HG03175 (cell line): Measurements from ENCODE around the gene DYNC1LI1.
"Not testable (repeated sequence)": the region's sequence is repeated elsewhere in the genome, so short reads cannot be mapped to it uniquely, and the experiment has no call there.

Experiments used
- ATAC-seq: cut with Tn5 transposase; IDR thresholded peaks from one replicate; pipeline ENCODE4 v1.9.1; 2021; ENCODE audit warnings: mild to moderate bottlenecking, moderate library complexity; ENCODE audit not compliant: unreplicated experiment

The DYNC1LI1 gene

GRCh38 chr3:32540899-32541298, 29.8 kb downstream of the DYNC1LI1 start:
- ATAC-seq = no peak

- no peak for ATAC-seq
Measured at GRCh38 chr3:32532434-32532833, 38.2 kb downstream of the DYNC1LI1 start.

- no peak for ATAC-seq
Measured at GRCh38 chr3:32531010-32531647, 39.5 kb downstream of the DYNC1LI1 start.

- ATAC-seq = no peak
Measured at GRCh38 chr3:32525720-32526119, 44.9 kb downstream of the DYNC1LI1 start.

- ATAC-seq = no peak
Measured at GRCh38 chr3:32522682-32523081, 48.0 kb downstream of the DYNC1LI1 start.

GRCh38 chr3:32518921-32519320, 51.7 kb downstream of the DYNC1LI1 start:
- not testable (repeated sequence) for ATAC-seq

GRCh38 chr3:32516751-32517150, 53.9 kb downstream of the DYNC1LI1 start:
- ATAC-seq = peak; percentile 28

GRCh38 chr3:32511005-32511404, 59.7 kb downstream of the DYNC1LI1 start:
- no peak for ATAC-seq

- ATAC-seq = peak; percentile 80
Measured at GRCh38 chr3:32510075-32510724, 60.5 kb downstream of the DYNC1LI1 start.

GRCh38 chr3:32508711-32509110, 61.9 kb downstream of the DYNC1LI1 start:
- no peak for ATAC-seq

- no peak for ATAC-seq
Measured at GRCh38 chr3:32506466-32506865, 64.2 kb downstream of the DYNC1LI1 start.

GRCh38 chr3:32502946-32503286, 67.7 kb downstream of the DYNC1LI1 start:
- peak; percentile 4 for ATAC-seq

- ATAC-seq = peak; percentile 66
Measured at GRCh38 chr3:32502118-32502945, 68.3 kb downstream of the DYNC1LI1 start, which contains the start of gene CMTM6. Gene CMTM6 (minus strand): TSS chr3:32502852. CDS start chr3:32502745, 107 bp downstream.

- no peak for ATAC-seq
Measured at GRCh38 chr3:32501783-32502117, 68.9 kb downstream of the DYNC1LI1 start.

- no peak for ATAC-seq
Measured at GRCh38 chr3:32500880-32501782, 69.5 kb downstream of the DYNC1LI1 start.

- no peak for ATAC-seq
Measured at GRCh38 chr3:32500231-32500630, 70.4 kb downstream of the DYNC1LI1 start.

GRCh38 chr3:32499585-32499984, 71.1 kb downstream of the DYNC1LI1 start:
- no peak for ATAC-seq

GRCh38 chr3:32498992-32499391, 71.7 kb downstream of the DYNC1LI1 start:
- ATAC-seq = no peak

GRCh38 chr3:32498252-32498651, 72.4 kb downstream of the DYNC1LI1 start:
- no peak for ATAC-seq

GRCh38 chr3:32495609-32496008, 75.0 kb downstream of the DYNC1LI1 start:
- ATAC-seq = no peak

GRCh38 chr3:32495085-32495484, 75.6 kb downstream of the DYNC1LI1 start:
- ATAC-seq = no peak
